GM19351 (cell line): ENCODE results near the gene MRPS2.

Experiments used
- ATAC-seq: cut with Tn5 transposase; IDR thresholded peaks from one replicate; pipeline ENCODE4 v1.9.1; 2021; ENCODE audit warnings: mild to moderate bottlenecking, moderate library complexity; ENCODE audit not compliant: unreplicated experiment

MRPS2 gene

DNA sequence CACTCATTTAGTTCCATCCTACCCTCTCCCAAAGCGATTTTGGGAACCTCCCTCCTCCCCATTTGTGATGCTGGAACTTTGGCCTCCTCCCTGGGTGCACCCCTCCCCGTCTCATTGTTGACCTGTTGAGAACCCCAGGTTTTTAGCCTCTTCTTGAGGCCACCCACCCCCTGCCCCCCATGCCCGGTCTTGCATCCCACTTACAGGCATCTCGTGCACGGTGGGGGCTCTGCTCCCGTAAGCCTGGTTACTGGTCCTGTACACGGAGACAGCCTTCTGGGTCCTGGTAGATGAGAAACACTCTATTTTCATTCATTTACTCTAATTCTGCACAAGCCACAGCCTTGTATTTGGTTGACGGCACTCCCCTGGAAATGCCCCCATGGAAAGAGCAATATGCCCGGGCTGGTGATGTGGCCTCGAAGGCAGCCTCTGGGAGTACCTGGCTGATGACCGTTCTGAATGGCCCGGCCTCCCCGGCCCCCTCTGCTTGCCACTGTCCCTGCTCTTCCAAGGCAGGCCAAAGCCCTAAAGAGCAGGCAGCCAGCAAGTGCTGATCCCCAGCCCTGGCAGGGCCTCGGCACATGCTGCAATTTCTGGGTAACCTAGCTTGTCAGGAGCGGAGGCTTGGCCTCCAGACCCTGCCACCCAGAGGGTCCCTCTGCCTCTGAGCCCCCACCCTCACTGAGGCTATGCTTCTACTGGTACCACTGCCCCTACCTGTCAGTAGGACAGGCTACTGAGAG is 1.9 kb upstream of the MRPS2 start:
- ATAC-seq: no peak

DNA sequence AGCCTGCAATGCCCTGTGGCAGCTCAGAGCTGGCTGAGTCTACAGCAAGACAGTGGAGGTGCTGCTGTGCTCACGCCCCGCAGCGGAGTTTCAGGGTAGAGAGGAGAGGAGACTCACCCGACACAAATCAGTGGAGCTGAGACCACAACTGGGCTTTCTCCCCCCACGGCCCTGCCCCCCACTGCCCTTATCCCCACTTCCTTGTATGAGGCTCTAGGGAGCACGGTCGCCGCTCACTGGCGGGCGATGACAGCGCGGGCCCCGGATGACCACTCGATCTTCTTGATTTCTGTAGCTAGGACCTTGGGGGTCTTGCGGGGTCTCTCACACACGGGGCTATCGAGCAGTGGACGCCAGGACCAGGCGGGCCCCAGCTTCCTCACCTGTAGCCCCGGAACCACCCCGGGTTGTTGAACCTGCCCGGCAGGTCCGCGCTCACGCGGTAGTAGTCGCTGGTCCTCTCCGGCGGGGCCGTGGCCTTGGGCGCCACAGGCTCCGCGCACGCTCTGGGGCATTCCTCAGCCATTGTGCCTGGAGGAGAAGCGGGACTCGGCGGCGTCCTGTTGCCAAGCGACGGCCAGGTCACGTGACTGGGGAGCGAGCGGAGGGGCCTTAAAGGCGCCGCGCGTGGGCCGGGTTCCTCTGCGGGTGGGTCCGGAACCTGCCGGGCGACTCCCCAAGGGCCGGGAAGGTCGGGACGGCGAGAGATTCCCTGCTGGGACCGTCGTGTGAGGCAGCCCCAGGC is 984 bp upstream of the MRPS2 start:
- peak; percentile 49 for ATAC-seq

DNA sequence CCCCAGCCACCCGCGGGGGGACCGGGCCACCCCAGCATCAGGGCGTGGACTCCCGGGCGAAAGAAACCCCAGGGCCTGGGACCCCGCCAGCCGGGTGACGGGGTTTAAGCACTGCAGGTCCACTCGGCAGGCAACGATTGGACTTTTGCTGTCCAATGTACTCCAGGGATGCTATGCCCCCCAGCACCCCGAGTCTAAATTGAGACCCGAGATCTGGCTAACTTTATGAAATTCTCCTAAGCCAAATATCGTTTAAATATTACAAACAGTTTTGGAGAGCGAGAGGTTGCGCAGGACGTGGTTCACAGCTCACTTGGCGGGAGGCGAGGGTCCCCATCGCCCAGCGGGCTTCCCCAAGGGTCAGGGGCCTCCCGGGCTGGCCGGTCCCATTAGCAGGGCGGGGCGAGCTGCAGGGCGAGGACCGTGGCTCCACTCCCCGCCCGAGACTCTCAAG is 384 bp upstream of the MRPS2 start:
- no peak for ATAC-seq

DNA sequence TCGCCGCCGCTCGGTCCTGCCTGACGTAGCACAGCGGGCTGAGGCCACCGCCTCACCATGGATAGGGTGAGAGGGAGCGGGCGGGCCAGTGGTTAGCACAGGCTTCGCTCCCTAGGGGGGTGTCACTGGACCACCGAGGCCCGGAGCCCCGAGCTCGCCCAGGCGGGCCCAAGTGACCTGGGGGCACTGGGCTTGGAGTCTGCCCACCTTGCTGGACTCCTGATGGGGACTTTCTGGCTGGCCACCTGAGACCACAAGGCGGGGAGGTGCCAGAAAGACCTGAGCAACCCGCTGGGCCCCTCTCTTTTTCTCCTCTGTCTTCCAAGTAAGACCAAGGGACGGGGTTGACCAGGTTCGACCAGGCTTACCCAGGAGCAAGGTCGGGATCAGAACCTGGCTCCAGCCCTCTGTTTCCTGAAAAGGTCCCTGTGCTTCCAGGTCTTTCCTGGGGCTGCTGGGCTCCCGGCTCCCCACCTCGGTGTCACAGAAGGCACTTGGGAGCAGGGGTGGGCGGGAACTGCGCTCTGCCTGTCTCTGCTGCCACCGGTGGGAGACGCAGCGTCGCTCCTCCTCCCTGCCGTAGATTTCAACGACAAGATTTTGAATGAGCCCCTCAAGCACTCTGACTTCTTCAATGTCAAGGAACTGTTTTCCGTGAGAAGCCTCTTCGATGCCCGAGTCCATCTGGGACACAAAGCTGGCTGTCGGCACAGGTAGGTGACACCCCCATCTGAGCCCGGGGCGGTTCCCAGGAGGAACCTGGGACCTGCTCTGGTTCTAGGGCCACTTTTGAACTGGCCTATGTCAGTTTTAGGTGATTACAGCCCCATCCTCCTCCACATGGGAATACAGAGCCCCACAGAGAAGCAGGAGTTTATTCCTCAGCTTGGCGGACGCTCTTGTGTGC is 1.0 kb downstream of the MRPS2 start:
- ATAC-seq: no peak

DNA sequence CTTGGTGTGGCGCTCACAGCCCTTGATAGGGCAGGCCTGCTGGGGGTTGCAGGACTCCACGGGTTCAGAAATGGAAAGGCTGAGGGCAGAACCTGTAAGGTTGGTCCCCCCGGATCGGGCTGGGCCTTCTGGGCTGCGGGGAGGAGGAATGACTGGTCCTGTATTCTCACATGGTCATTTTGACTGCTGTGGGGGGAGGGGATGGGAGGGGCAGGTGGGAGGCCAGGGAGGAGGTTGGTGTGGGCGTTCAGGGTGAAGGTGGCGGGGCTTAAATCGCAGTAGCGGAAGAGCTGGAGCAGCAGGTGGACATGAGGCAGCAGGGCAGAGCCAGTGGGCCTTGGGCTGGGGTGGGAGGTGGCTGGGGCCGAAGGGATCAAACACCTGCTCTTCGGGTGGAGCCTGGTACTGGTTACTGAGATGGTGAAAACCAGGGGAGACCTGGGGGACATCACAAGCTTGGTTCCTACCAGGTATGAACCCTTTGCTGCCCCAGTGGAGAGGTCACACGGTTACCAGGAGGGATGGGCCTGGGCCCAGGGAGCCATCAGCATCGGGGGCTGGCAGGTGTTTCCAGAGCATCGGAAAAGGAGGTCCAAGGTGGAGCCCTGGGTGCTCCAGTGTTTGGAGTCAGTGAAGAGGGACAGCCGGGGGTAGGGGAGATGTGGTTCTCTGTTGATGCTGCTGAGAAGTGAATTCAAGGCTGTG is 1.8 kb downstream of the MRPS2 start:
- ATAC-seq: no peak

DNA sequence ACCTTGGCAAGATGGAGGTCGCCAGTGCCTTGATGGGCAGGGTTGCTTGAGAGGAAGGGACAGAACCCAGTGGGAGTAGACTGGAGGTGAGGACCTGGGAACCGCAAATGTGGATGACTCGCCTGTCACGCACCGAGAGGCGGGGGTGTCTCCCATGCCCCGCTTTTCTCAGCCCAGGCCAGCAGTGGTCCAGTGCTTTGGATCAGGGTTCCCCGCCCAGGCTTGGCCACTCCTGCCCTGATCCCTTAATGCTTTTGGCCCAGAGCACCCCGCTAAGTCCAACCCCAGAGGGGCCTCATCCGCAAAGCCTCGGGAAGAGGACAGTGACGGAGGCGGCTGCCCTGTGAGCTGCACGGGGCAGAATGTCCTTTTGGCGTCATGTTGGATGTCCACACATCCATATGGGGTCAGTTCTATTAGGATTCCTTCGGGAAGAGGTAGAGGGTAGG is 2.4 kb downstream of the MRPS2 start:
- ATAC-seq: no peak

DNA sequence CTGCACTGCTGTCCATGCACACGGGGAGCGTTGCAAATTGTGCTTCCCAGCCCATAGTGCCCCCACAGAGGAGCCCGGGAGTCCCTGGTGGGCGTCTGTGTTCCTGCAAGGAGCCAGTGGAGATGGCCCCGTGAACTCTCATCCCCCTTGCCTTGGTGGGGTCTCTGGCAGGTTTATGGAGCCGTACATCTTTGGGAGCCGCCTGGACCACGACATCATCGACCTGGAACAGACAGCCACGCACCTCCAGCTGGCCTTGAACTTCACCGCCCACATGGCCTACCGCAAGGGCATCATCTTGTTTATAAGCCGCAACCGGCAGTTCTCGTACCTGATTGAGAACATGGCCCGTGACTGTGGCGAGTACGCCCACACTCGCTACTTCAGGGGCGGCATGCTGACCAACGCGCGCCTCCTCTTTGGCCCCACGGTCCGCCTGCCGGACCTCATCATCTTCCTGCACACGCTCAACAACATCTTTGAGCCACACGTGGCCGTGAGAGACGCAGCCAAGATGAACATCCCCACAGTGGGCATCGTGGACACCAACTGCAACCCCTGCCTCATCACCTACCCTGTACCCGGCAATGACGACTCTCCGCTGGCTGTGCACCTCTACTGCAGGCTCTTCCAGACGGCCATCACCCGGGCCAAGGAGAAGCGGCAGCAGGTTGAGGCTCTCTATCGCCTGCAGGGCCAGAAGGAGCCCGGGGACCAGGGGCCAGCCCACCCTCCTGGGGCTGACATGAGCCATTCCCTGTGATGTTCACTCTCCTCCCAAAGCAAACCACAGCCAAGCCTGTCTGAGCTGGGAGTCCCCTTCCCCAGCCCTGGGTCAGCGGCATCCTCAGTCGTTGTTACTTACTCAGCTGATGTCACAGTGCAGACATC is 3.1 kb downstream of the MRPS2 start:
- no peak for ATAC-seq

DNA sequence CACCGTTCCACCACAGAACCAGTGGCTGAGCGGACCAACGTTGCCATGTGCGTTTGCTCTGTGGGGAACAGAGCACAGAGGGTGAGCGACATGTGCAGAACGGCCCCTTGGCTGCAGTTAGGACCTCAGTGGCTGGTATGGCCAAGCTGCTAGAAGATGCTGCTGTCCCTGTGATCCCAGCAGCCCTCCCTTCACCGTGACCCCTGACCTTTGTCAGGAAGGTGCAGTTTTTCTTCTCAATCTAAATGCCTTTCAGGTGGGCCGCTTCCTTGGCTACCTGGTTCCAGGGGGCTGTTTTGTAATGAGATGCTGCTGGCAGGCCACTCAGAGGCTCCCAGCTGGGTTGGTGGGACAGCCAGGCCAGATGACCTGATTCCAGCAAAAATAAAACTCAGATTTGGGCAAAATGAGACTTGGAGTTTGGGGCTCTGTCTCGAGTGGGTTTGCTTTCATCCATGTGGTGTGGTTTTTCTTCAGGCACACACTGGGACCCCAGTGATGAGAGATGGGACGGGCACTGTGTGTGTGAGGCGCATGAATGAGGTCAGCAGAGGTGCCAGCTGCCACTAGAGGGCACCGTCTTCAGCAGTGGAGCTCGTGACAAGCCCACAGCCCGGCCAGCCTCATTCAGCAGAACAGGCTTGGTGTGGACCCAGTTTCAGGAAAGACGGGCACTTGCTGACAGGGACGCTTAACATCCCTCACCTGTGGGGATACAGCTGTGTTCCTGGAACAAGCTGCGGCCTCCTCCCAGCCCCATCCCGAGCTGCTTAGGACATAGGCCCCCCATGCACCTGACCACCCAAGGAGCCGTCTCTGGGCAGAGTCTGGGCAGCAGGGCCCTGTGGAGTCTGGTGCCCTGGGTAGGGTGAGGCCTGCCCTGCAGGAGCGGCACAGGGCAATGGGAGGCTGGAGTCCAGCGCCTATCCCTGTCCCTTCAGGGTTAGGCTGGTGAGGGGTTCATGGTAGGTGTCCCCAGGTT is 4.1 kb downstream of the MRPS2 start:
- ATAC-seq: no peak

DNA sequence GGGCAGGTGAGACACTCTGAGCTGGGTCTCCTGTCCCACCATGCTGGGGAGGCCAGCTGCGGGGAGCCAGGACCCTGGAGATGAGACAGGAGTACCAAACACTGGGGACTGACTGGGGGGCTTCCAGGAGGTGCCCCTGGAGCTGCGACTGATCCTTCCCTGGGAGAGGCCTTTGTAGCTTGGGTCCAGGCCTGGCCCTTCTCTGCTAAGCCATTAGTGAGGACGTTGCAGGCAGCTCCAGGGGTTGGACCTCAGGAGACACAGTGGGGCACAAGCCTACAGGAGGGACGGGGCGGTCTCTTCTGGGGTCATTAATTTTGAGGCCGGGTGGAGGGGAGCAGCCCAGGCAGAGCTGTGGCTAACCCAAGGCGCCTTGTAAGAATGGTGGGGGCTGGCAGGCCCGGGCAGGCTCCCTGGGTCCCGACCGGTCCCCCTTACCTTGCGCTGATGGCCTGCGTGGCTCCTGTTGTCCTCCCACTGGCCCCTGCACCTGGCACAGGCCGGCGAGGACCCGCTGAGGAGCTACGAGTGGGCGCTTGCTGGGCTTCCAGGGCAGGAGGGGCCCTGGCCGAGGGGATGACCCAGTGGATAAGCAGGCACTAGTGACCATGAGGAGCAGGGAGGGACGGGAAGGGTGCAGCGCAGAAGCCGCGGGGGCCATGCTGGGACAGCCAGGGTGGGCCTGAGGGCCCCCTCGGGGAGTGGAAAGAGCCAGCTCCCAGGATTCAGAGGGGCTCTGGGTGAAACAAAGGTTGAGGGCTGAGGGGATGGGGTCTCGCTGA is 5.1 kb downstream of the MRPS2 start:
- ATAC-seq: no peak

DNA sequence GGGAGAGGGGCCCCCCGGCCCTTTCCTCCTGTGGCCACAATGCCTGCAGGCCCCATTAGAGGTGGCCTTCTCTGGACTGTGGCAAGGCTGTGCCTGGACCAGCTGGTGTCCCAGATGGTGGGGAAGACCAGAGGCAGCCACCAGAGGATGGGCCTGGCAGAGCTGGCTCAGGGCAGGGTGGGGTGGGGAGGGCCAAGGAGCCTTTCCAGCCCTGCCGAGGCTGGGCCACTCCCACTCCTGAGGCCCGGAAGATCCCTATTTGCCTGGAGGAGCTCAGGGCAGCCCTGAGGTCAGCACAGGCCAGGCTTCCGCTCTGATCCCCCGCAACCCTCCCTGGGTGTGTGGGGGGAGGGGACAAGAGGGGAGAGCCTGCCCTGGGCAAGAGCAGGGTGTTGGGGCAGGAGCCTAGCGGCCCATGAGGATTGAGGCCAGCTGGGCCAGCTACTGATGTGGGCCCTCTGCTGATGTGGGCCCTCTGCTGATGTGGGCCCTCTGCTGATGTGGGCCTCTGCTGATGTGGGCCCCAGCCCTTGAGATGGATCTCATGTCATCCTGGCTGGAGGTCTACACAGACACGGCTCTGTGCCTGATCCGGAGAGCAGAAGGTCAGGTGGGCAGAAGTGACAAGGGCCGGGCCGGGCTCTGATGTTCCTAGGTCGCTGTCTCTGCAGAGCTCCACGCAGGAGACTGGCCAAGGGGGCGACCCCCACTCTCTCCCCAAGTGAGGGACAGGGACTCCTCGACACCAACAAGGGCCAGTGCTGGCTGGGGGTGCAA is 6.0 kb downstream of the MRPS2 start:
- ATAC-seq: no peak

DNA sequence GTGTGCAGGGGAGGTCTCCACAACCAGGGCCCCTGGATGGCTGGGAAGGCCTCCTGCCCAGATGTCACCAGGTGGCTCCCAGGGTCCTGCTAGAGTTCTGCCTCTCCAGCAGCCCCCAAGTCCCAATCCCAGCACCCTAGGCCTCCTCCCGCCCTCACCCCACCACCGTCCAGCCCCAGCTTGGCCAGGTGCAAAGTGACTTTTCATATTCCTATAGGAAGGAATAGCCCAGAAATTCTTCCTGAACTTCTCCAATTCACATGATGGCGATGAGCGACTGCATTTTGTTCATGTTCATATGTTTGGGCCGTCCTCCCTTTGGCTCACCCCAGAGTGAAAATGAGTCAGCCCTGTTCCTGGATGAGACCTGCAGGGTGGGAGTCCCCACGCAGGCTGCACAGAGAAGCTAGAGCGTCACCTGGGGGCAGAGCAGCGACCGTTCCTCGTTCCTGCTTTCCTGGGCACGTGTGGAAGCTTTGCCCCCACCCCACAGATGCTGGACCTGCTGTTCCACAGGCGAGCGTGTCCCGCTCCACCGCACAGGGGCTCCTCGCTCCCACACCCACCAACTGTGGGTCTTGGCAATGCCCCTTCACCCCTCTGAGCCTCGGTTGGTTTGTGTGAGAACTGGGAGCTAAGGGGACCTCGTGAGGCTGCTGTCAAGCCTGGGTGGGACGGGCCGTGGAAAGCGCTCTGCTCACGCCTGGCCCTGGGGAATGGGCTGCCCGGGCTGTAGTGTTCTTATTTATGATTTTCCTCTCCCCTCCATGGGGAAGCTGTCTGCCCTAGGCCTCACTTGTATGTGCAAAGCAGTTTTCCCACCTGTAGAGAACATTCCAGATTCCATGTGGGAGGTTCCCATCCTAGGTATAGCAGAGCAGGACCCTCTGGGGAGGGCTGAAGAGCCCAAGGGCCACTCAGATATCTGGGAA is 6.9 kb downstream of the MRPS2 start:
- ATAC-seq: no peak

DNA sequence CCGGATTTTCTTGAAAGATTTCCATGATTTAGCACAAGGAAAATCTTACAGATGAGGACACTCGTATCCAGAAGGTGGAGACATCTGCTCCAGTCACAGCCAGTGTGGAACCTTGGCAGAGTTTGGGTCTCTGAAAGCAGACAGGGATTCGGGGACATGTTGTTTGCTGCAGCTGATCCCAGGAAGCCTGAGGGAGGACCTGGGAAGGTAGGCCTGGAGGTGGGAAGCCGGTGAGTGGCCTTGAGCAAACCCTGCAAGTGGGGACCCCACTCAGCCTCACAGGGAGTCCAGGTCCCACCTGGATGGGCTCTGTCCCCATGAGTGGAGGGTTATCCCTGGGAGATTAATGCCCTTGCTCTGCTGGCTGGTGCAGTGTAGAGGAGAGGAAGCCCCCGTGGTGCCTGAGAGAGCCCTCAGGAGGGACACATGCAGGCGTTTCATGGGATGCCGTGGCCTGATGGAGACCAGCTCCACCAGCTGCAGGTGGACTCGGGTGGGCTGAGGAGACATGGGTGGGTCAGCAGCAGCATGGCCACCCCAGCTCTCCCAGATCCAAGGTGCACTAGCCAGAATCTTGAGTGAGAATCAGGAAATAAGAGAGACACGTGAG is 7.8 kb downstream of the MRPS2 start:
- no peak for ATAC-seq

DNA sequence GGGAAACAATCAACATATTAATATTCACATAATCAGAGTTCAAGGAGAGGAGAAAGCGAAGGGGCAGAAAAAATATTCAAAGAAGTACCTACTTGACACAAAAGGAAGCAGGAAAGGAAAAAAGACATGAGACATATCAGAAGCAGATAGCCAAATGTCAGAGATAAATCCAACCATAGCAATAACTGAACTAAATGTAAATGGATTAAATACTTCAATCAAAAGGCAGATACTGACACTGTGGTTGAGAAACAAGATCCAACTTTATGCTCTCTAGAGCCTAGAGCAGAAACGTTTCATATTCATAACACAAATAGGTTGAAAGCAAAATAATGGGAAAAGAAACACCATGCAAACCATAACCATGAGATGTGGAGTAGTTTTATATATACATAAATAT is 9.0 kb downstream of the MRPS2 start:
- ATAC-seq: no peak

DNA sequence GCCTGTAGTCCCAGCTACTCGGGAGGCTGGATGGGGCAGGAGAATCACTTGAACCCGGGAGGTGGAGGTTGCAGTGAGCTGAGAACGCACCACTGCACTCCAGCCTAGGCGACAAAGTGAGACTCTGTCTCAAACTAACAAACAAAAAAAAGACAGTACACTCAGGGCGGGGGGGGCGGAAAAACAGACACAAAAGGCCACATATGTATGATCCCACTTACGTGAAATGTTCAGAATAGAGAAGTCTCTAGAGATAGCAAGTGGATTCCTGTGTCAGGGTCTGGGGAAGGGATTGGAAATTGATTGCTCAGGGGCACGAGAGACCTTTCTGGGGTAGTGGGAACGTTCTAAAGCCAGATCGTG is 11.7 kb downstream of the MRPS2 start:
- no peak for ATAC-seq

DNA sequence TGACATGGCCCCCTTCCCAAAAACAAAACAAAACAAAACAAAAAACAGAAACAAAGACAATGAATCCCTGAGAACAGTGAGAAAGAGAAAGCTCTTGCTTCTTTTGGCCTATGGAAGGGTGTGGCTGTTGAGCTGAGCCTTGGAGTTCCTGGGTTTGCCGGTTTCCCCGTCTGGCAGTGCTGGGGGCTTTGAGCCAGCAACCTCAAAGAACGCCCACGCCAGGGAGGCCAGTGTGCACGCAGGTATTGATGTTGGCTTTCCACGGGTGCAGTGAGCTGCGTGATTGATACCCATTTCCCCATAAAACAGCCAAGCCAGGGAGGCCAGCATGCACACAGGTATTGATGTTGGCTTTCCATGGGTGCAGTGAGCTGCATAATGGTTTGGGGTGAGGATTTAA is 12.4 kb downstream of the MRPS2 start:
- ATAC-seq: no peak
